CD14-positive monocyte (primary cell): ENCODE data around the gene IRF2BPL. TPM values are rescaled to one million over a fixed set of nuclear protein-coding genes. Genes with fewer than 3 reads are reported as not detected.
"Not testable (repeated sequence)": the region's sequence is repeated elsewhere in the genome, so short reads cannot be mapped to it uniquely, and the experiment has no call there.

ENCODE experiments used
- DNase-seq, 3 donors: peaks; one replicate each; pipeline ENCODE4 v3.0.0-alpha.2; 2011 to 2022
- H2AFZ ChIP-seq: 2 replicates; pipeline ENCODE4 v1.6.0; 2012; ENCODE audit warnings: mild to moderate bottlenecking, low read depth, low read length, inconsistent platforms; ENCODE audit not compliant: insufficient read depth, poor library complexity, severe bottlenecking
- H3K27ac ChIP-seq, 2 donors: 1 replicate in 1 of 2; 2 replicates in 1 of 2; pipeline ENCODE4 v1.5.1; 2012 to 2013; ENCODE audit warnings: low read length in 2 of 2, control low read depth in 1 of 2, inconsistent platforms in 1 of 2, low read depth in 1 of 2, mild to moderate bottlenecking in 1 of 2
- H3K27me3 ChIP-seq, 2 donors: one replicate each; pipeline versions ENCODE4 v1.6.0 to v1.6.1; 2011 to 2013; ENCODE audit warnings: low read length in 2 of 2; ENCODE audit not compliant: control insufficient read depth in 2 of 2, insufficient read depth in 2 of 2
- H3K36me3 ChIP-seq, 2 donors: replicated peaks in 1 of 2; 1 replicate in 1 of 2; 2 replicates in 1 of 2; pipeline versions ENCODE4 v1.5.1 to v1.6.1; 2012 to 2013; ENCODE audit warnings: low read length in 2 of 2, control low read depth in 1 of 2, inconsistent platforms in 1 of 2, mild to moderate bottlenecking in 1 of 2; ENCODE audit not compliant: insufficient read depth in 2 of 2, control insufficient read depth in 1 of 2
- H3K4me1 ChIP-seq, 2 donors: 1 replicate in 1 of 2; 2 replicates in 1 of 2; pipeline versions ENCODE4 v1.5.1 to v1.6.1; 2012 to 2013; ENCODE audit warnings: low read length in 2 of 2, control low read depth in 1 of 2, inconsistent platforms in 1 of 2, mild to moderate bottlenecking in 1 of 2, moderate library complexity in 1 of 2; ENCODE audit not compliant: insufficient read depth in 2 of 2, control insufficient read depth in 1 of 2
- H3K4me2 ChIP-seq: replicated peaks from 2 replicates; pipeline ENCODE3; 2012; ENCODE audit warnings: low read length, moderate library complexity, mild to moderate bottlenecking; ENCODE audit not compliant: poor library complexity, severe bottlenecking; ENCODE audit errors: extremely low read depth
- H3K4me3 ChIP-seq, 3 experiments: fragments of 200-600 bp in 1 of 3; sonication (generic) in 1 of 3; replicated peaks in 1 of 3; 1 replicate in 2 of 3; 2 replicates in 1 of 3; pipeline ENCODE4 v1.5.1; 2011 to 2013; ENCODE audit warnings: low read length in 3 of 3, mild to moderate bottlenecking in 3 of 3, control low read depth in 2 of 3, low read depth in 2 of 3, inconsistent platforms in 1 of 3, moderate library complexity in 1 of 3
- H3K79me2 ChIP-seq: 2 replicates; pipeline ENCODE4 v1.6.0; 2012; ENCODE audit warnings: mild to moderate bottlenecking, control low read depth, inconsistent platforms, low read length, moderate library complexity; ENCODE audit not compliant: insufficient read depth
- H3K9ac ChIP-seq: 2 replicates; pipeline ENCODE4 v1.6.0; 2017; ENCODE audit warnings: low read length, mild to moderate bottlenecking; ENCODE audit not compliant: insufficient read depth, poor library complexity, severe bottlenecking
- H3K9me3 ChIP-seq, 2 donors: replicated peaks in 1 of 2; 1 replicate in 1 of 2; 2 replicates in 1 of 2; pipeline versions ENCODE4 v1.5.1 to v1.6.1; 2012 to 2013; ENCODE audit warnings: low read length in 2 of 2, control low read depth in 1 of 2; ENCODE audit not compliant: control insufficient read depth in 1 of 2, insufficient read depth in 1 of 2
- H4K20me1 ChIP-seq: 2 replicates; pipeline ENCODE4 v1.6.0; 2012; ENCODE audit warnings: mild to moderate bottlenecking, low read length, control low read depth, moderate library complexity; ENCODE audit not compliant: insufficient read depth
- H3K27ac Mint-ChIP-seq, 7 donors: one replicate each; pipeline ENCODE4 v1.8.0; 2020; ENCODE audit warnings: mild to moderate bottlenecking in 7 of 7, mixed read lengths in 7 of 7, moderate library complexity in 6 of 7, inconsistent platforms in 2 of 7
- H3K27me3 Mint-ChIP-seq, 3 donors: one replicate each; pipeline ENCODE4 v1.8.0; 2021 to 2022; ENCODE audit warnings: low read depth in 3 of 3, mild to moderate bottlenecking in 3 of 3, mixed read lengths in 3 of 3, moderate library complexity in 3 of 3, inconsistent platforms in 1 of 3
- H3K36me3 Mint-ChIP-seq, 2 donors: one replicate each; pipeline ENCODE4 v1.8.0; 2020; ENCODE audit warnings: mixed read lengths in 2 of 2, inconsistent platforms in 1 of 2, mild to moderate bottlenecking in 1 of 2
- H3K4me1 Mint-ChIP-seq: one replicate; pipeline ENCODE4 v1.8.0; 2020; ENCODE audit warnings: mild to moderate bottlenecking, mixed read lengths
- H3K4me3 Mint-ChIP-seq, 2 donors: one replicate each; pipeline ENCODE4 v1.8.0; 2020; ENCODE audit warnings: mild to moderate bottlenecking in 2 of 2, mixed read lengths in 2 of 2, moderate library complexity in 1 of 2
- H3K9me3 Mint-ChIP-seq, 7 donors: one replicate each; pipeline ENCODE4 v1.8.0; 2020 to 2022; ENCODE audit warnings: mixed read lengths in 7 of 7, mild to moderate bottlenecking in 6 of 7, moderate library complexity in 6 of 7, inconsistent platforms in 2 of 7
- CTCF ChIP-seq: fragments of 200-600 bp; IDR thresholded peaks from one replicate; pipeline ENCODE4 v1.8.0; 2022; ENCODE audit warnings: antibody characterized with exemption, mild to moderate bottlenecking
- WGBS: methylation state at CpG from one replicate; pipeline ENCODE4 v1.1.5; 2013; ENCODE audit warnings: missing lambda C conversion rate; ENCODE audit not compliant: insufficient coverage; 5-methylcytosine and 5-hydroxymethylcytosine counted together
- intact Hi-C, 2 donors: fragments of 100-400 bp; cut with micrococcal nuclease; formaldehyde crosslinking; loops; one replicate each; pipeline versions ENCODE4 v1.15.0 to v1.15.1; 2023
- polyA plus RNA-seq, 3 donors: library from polyadenylated mRNA; depleted of rRNA in 1 of 3; unstranded in 2 of 3; stranded (reverse) in 1 of 3; fragments of 300-500 nt in 2 of 3; fragments of >200 nt in 1 of 3; fragmentation: Illumina TruSeq in 2 of 3; gene quantifications; 1 replicate in 2 of 3; 2 replicates in 1 of 3; pipeline ENCODE4 v1.2.3, GENCODE V29; 2012 to 2021

The IRF2BPL gene
- polyA plus RNA-seq, 3 donors: 1.4 to 17.9 (median 1.9) TPM

DNA sequence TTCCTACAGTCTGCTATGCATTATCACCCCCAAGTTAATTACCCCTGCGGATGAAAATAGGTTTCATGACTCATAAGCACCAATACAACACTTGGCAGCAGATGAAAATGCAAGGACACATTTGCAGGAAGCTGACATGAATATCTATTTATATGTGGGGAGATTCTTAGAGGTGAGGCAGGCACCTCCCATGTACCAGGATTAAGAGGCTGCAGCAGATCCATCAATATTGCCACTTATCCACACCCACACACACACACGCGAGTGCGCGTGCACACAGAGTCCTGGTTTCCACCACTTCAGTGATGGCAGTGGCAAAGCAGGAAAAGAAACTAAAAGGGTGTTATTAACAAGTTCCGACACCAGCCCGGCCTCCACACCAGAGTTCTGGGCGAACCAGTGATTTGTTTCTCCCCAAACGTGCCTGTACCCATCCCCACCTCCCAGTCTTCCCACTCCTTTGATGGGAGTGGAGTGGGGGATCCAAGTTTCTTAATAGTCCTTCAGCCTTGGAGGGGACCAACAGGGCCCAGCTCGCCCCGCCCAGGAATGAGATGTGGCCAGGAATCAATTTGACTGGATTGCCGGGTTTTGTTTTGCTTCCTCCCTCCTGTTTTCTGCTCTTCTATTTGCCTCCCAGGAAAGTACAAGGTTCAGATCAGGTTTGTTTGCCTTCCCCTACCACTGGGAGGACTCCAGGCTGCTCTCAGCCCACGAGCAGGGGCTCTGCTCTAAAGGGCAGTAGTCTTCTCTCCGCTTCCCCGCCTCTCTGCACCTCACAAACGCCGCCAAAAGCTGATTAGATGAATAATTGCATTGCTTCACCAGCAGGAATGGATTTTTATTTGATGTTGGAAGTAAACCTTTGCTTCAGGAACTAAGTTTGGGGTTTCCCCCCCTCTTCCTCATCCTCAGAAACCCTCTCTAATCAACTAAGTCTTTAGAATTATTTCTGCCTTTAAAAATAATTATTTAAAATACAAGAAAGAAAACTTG is 5.2 kb downstream of the IRF2BPL start:
- H3K36me3 ChIP-seq: peaks cover 7 to 13% of the 10 kb centered on the region in 2 donors
- H3K27me3 ChIP-seq: no peaks in the 10 kb centered on the region
- no peak overlapping the region for H3K27ac ChIP-seq
- no peak overlapping the region for H2AFZ ChIP-seq
- intact Hi-C loops: loop anchor here in 1 of 2 donors (5.0 kb wide), 1 partner anchor 34 kb away; no protein-coding TSS in a partner anchor
- H3K9ac ChIP-seq: no peak overlapping the region
- peaks cover 20 to 32% of the 10 kb centered on the region in 2 donors for H3K36me3 Mint-ChIP-seq
- no peak overlapping the region for H3K4me3 Mint-ChIP-seq
- peaks cover 41% of the 10 kb centered on the region for H4K20me1 ChIP-seq
- peaks cover 23 to 32% of the 10 kb centered on the region in 2 donors for H3K4me1 ChIP-seq
- peaks cover 22% of the 10 kb centered on the region for H3K79me2 ChIP-seq
- WGBS: 100% methylated on average over 1 of the region's 17 CpGs
- H3K4me1 Mint-ChIP-seq: peaks cover 29% of the 10 kb centered on the region
- no peak overlapping the region for H3K4me2 ChIP-seq
- no peak for DNase-seq
- TF ChIP-seq CTCF: no peak
- no peaks in the 10 kb centered on the region for H3K9me3 ChIP-seq
- H3K27me3 Mint-ChIP-seq: no peaks in the 10 kb centered on the region
- H3K27ac Mint-ChIP-seq: peak overlapping the region in 3 of 7 donors; percentile 4 to 47 (median 22)
- no peak overlapping the region for H3K4me3 ChIP-seq
- H3K9me3 Mint-ChIP-seq: no peaks in the 10 kb centered on the region

- no peak overlapping the region for H2AFZ ChIP-seq
- H3K27me3 ChIP-seq: no peaks in the 10 kb centered on the region
- Mint-ChIP-seq H3K4me3 (no peak overlapping the region), H3K27me3 (no peaks in the 10 kb centered on the region), H3K27ac (no peak overlapping the region), H3K36me3 (peaks cover 20 to 32% of the 10 kb centered on the region in 2 donors), H3K9me3 (no peaks in the 10 kb centered on the region), H3K4me1 (peaks cover 29% of the 10 kb centered on the region)
- 64% methylated on average over 6 of the region's 9 CpGs for WGBS
- DNase-seq: no peak
- peaks cover 7 to 13% of the 10 kb centered on the region in 2 donors for H3K36me3 ChIP-seq
- no peak for TF ChIP-seq CTCF
- no peak overlapping the region for H3K4me3 ChIP-seq
- no peaks in the 10 kb centered on the region for H3K9me3 ChIP-seq
- peaks cover 23 to 32% of the 10 kb centered on the region in 2 donors for H3K4me1 ChIP-seq
- peaks cover 19% of the 10 kb centered on the region for H3K79me2 ChIP-seq
- no peak overlapping the region for H3K4me2 ChIP-seq
- intact Hi-C loops: loop anchor here in 1 of 2 donors (5.0 kb wide), 1 partner anchor 35 kb away; no protein-coding TSS in a partner anchor
- H3K27ac ChIP-seq: no peak overlapping the region
- H3K9ac ChIP-seq: no peak overlapping the region
- H4K20me1 ChIP-seq: peaks cover 41% of the 10 kb centered on the region
Observed at GRCh38 chr14:77022236-77022852, 6.2 kb downstream of the IRF2BPL start.

DNA sequence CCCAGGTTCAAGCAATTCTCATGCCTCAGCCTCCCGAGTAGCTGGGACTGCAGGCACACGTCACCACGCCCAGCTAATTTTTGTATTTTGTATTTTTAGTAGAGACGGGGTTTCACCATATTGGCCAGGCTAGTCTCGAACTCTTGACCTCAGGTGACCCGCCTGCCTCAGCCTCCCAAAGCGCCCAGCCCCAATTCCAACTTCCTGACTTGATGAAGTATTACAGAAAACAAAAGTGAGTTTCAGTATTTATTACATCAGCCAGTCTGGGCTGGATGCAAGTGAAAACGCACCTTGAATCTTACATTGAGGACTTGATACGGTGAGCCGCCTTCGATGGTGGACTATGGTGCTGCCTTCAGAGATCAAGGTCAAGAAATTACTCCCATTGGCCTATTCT is 7.1 kb downstream of the IRF2BPL start:
- not testable (repeated sequence) for H3K4me3 ChIP-seq, H3K27ac Mint-ChIP-seq, H3K4me3 Mint-ChIP-seq, H3K4me2 ChIP-seq, H3K9ac ChIP-seq, H3K27me3 ChIP-seq, H3K27ac ChIP-seq, H2AFZ ChIP-seq, H3K9me3 Mint-ChIP-seq, H3K9me3 ChIP-seq, H3K27me3 Mint-ChIP-seq, DNase-seq
- Histone ChIP-seq H4K20me1 (peaks cover 34% of the 10 kb centered on the region), H3K4me1 (peaks cover 17 to 26% of the 10 kb centered on the region in 2 donors), H3K79me2 (peaks cover 12% of the 10 kb centered on the region), H3K36me3 (peaks cover 7 to 13% of the 10 kb centered on the region in 2 donors)
- intact Hi-C loops: loop anchor here in 1 of 2 donors (5.0 kb wide), 1 partner anchor 36 kb away; no protein-coding TSS in a partner anchor
- WGBS: 98% methylated on average over 4 of the region's 11 CpGs
- Mint-ChIP-seq H3K36me3 (peaks cover 20 to 29% of the 10 kb centered on the region in 2 donors), H3K4me1 (peaks cover 27% of the 10 kb centered on the region)
